A673 (cell line): ENCODE measurements around the gene KANSL1. TPM values are rescaled to one million over a fixed set of nuclear protein-coding genes. Genes with fewer than 3 reads are reported as not detected.

Experiments
- BruUV-seq: library from RNA; stranded (reverse); fragments of 400-500 nt; replicated peaks from 2 replicates; lab custom pipeline; 2021; lab: Mats Ljungman, UMichigan
- CTCF ChIA-PET: fragments of 300-600 bp; sonication (Branson Sonifier 250); formaldehyde crosslinking; loops from one replicate; lab custom pipeline; 2022; ENCODE audit warnings: antibody characterized with exemption; lab: Charles Lee
- POLR2A ChIA-PET: fragments of 300-600 bp; sonication (Branson Sonifier 250); formaldehyde crosslinking; loops from one replicate; lab custom pipeline; 2022; ENCODE audit warnings: antibody characterized with exemption; ENCODE audit not compliant: low non-redundant PET; lab: Charles Lee
- DNase-seq: peaks from one replicate; pipeline ENCODE4 v3.0.0-alpha.2; 2015; ENCODE audit warnings: low spot score
- H3K27ac ChIP-seq: fragments of 200-600 bp; sonication (generic); 2 replicates; pipeline ENCODE4 v1.5.1; 2016; ENCODE audit warnings: mixed run types, low read depth, mild to moderate bottlenecking, mixed read lengths, antibody characterized with exemption, low read length; ENCODE audit not compliant: poor library complexity, severe bottlenecking
- H3K27me3 ChIP-seq: fragments of 200-600 bp; sonication (generic); replicated peaks from 2 replicates; pipeline ENCODE4 v1.6.1; 2017; ENCODE audit warnings: mixed run types, low read depth, mild to moderate bottlenecking, mixed read lengths, antibody characterized with exemption, low read length; ENCODE audit not compliant: insufficient read depth, poor library complexity
- H3K36me3 ChIP-seq: fragments of 200-600 bp; sonication (generic); 2 replicates; pipeline ENCODE4 v1.6.1; 2016; ENCODE audit warnings: mixed run types, mild to moderate bottlenecking, mixed read lengths, antibody characterized with exemption, low read length; ENCODE audit not compliant: insufficient read depth, poor library complexity, severe bottlenecking
- H3K4me1 ChIP-seq: fragments of 200-600 bp; sonication (generic); 2 replicates; pipeline ENCODE4 v1.6.1; 2017; ENCODE audit warnings: mixed run types, mild to moderate bottlenecking, mixed read lengths, antibody characterized with exemption, low read length; ENCODE audit not compliant: insufficient read depth, poor library complexity, severe bottlenecking
- H3K4me3 ChIP-seq: fragments of 200-600 bp; sonication (generic); 2 replicates; pipeline ENCODE4 v1.5.1; 2016; ENCODE audit warnings: low read depth, mixed run types, mild to moderate bottlenecking, mixed read lengths, low read length; ENCODE audit not compliant: poor library complexity, severe bottlenecking
- H3K9me3 ChIP-seq: fragments of 200-600 bp; sonication (generic); 2 replicates; pipeline ENCODE4 v1.6.1; 2016; ENCODE audit warnings: mixed run types, low read depth, mild to moderate bottlenecking, mixed read lengths, antibody characterized with exemption, low read length; ENCODE audit not compliant: poor library complexity, severe bottlenecking
- CTCF ChIP-seq: fragments of 300-800, 200-600 bp; sonication (generic); conservative IDR thresholded peaks from 2 replicates; pipeline ENCODE4 v1.5.1; 2017; ENCODE audit warnings: low read depth, mild to moderate bottlenecking, antibody characterized with exemption, low read length, moderate library complexity, mixed read lengths
- EZH2 ChIP-seq: fragments of 200-600 bp; sonication (generic); IDR thresholded peaks from 2 replicates; pipeline ENCODE4 v1.6.1; 2017; ENCODE audit warnings: borderline replicate concordance, low read depth, mild to moderate bottlenecking, mixed read lengths, antibody characterized with exemption, low read length; ENCODE audit not compliant: poor library complexity, severe bottlenecking
- intact Hi-C: fragments of 100-400 bp; cut with micrococcal nuclease; formaldehyde crosslinking; loops from one replicate; pipeline ENCODE4 v1.10.0; 2022; ENCODE audit not compliant: unreplicated experiment
- total RNA-seq: library from RNA; stranded (reverse); gene quantifications from 2 replicates; pipeline ENCODE4 v1.2.3, GENCODE V29; 2021

Gene KANSL1
- total RNA-seq, 1 experiment from 2014 or later = 64.9 TPM

GRCh38 chr17:46027976-46028325 is 165.3 kb downstream of the KANSL1 start:
- Histone ChIP-seq H3K4me3 (no peak overlapping the region), H3K27me3 (no peaks in the 10 kb centered on the region), H3K27ac (no peak overlapping the region), H3K36me3 (peaks cover 11% of the 10 kb centered on the region), H3K9me3 (no peaks in the 10 kb centered on the region), H3K4me1 (no peaks in the 10 kb centered on the region)
- no peak for DNase-seq
- intact Hi-C loops = no loop called here
- TF ChIP-seq CTCF (no peak), EZH2 (no peak)
- BruUV-seq = no TSS peak
- POLR2A ChIA-PET = no interaction called here
- CTCF ChIA-PET = no interaction called here

GRCh38 chr17:46027048-46027975 is 165.9 kb downstream of the KANSL1 start:
- Histone ChIP-seq H3K27me3 (no peaks in the 10 kb centered on the region), H3K4me3 (no peak overlapping the region), H3K9me3 (no peaks in the 10 kb centered on the region), H3K4me1 (no peaks in the 10 kb centered on the region), H3K27ac (no peak overlapping the region), H3K36me3 (peaks cover 7% of the 10 kb centered on the region)
- CTCF ChIA-PET = no interaction called here
- TF ChIP-seq CTCF = no peak
- TF ChIP-seq EZH2 = no peak
- no TSS peak for BruUV-seq
- intact Hi-C loops = no loop called here
- POLR2A ChIA-PET = no interaction called here
- no peak for DNase-seq

GRCh38 chr17:46026166-46027047 is 166.8 kb downstream of the KANSL1 start:
- ChIA-PET CTCF (no interaction called here), POLR2A (no interaction called here)
- H3K4me3 ChIP-seq = no peak overlapping the region
- no peak overlapping the region for H3K27ac ChIP-seq
- no TSS peak for BruUV-seq
- no peaks in the 10 kb centered on the region for H3K27me3 ChIP-seq
- intact Hi-C loops = no loop called here
- H3K9me3 ChIP-seq = no peaks in the 10 kb centered on the region
- H3K36me3 ChIP-seq = peaks cover 5% of the 10 kb centered on the region
- DNase-seq = no peak
- no peaks in the 10 kb centered on the region for H3K4me1 ChIP-seq
- TF ChIP-seq EZH2 = no peak
- no peak for TF ChIP-seq CTCF
